ENCODE data around the gene SLC7A7. TPM values are rescaled to one million over a fixed set of nuclear protein-coding genes. Genes with fewer than 3 reads are reported as not detected.

Gene SLC7A7
- total and polyA plus RNA-seq, 2 of the 13 experiments (the other 11 are each of a cell fraction or from before 2014, with no cell fraction given): 0.13 to 0.63 TPM

DNA sequence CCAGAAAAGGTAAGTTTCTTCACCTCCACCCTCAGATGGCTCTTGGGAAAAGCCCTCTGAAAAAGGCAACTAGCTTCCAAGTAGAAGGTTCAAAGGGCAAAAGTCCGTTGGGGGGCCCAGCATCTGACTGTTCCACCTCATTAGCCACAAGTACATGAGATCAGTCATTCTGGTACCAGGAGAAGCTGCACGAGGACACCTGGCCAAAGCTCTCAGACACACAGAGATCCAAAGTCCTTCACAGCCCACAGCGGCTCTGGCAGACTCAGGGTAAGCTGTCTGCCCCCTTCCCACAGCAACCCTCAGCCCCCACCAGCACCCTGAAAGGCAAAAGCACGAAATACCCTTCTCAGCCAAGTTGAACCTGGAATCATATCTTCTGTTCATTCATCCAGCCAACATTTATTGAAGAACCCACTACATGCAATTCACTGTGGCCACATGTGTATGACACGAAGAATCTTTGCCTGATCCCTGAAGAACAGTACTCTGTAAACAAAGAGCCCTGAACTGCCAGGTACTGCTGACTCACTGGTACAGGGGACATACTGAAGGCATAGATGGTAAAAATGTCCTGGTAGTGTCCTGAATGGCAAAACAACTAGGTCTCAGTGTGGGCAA lies 19.0 kb downstream of the SLC7A7 start (continued):
- TF ChIP-seq CREB3 (CRISPR knock-in tag; IDR thresholded peaks at IDR 0.05) (no peak), RAD51 (IDR thresholded peaks at IDR 0.05; ENCODE audit: borderline replicate concordance) (no peak), ZNF773 (CRISPR knock-in tag; IDR thresholded peaks at IDR 0.05; ENCODE audit: borderline replicate concordance) (no peak), STAT6 (CRISPR knock-in tag; IDR thresholded peaks at IDR 0.05; ENCODE audit: borderline replicate concordance) (no peak), ELF3 (CRISPR knock-in tag; IDR thresholded peaks at IDR 0.05) (0 out of 2 replicates have a peak, but pooled peaks have one; percentile 31), ZNF260 (CRISPR knock-in tag; IDR thresholded peaks at IDR 0.05; ENCODE audit: borderline replicate concordance, low read depth) (no peak), ZNF513 (CRISPR knock-in tag; conservative IDR thresholded peaks at IDR 0.05) (no peak), ZNF362 (CRISPR knock-in tag; IDR thresholded peaks at IDR 0.05; ENCODE audit: borderline replicate concordance) (no peak), FOXO1 (CRISPR knock-in tag; IDR thresholded peaks at IDR 0.05) (peak; percentile 39), GZF1 (CRISPR knock-in tag; IDR thresholded peaks at IDR 0.05) (no peak), MYNN (CRISPR knock-in tag; IDR thresholded peaks at IDR 0.05; ENCODE audit: low read depth) (no peak), ZBTB40 (IDR thresholded peaks at IDR 0.05) (no peak), ZBTB40 (CRISPR knock-in tag; IDR thresholded peaks at IDR 0.05) (0 out of 2 replicates have a peak, but pooled peaks have one; percentile 24)

Measured in HepG2 (cell line).